Tibial artery (tissue), 4 donors: ENCODE measurements around the gene OTOL1.
"Not testable (repeated sequence)": the region's sequence is repeated elsewhere in the genome, so short reads cannot be mapped to it uniquely, and the experiment has no call there.

Experiments used
- DNase-seq, 2 donors: peaks; one replicate each; pipeline ENCODE4 v3.0.0-alpha.2; 2019
- H3K27ac ChIP-seq, 2 donors: fragments of 200-600 bp; sonication (generic) in 1 of 2; 1 replicate in 1 of 2; 2 replicates in 1 of 2; pipeline ENCODE4 v1.5.1; 2018 to 2019; ENCODE audit warnings: mild to moderate bottlenecking in 1 of 2
- H3K27me3 ChIP-seq, 2 donors: fragments of 200-600 bp; sonication (generic) in 1 of 2; one replicate each; pipeline versions ENCODE4 v1.5.1 to v1.6.0; 2016 to 2019
- H3K36me3 ChIP-seq, 3 donors: fragments of 200-600 bp; sonication (generic) in 2 of 3; one replicate each; pipeline ENCODE4 v1.5.1; 2016 to 2019; ENCODE audit warnings: mild to moderate bottlenecking in 2 of 3
- H3K4me1 ChIP-seq, 4 donors: fragments of 200-600 bp; sonication (generic) in 2 of 4; 1 replicate in 3 of 4; 2 replicates in 1 of 4; pipeline ENCODE4 v1.5.1; 2016 to 2019
- H3K4me3 ChIP-seq, 2 donors: fragments of 200-600 bp; sonication (generic) in 1 of 2; 1 replicate in 1 of 2; 2 replicates in 1 of 2; pipeline ENCODE4 v1.5.1; 2018 to 2019; ENCODE audit warnings: mild to moderate bottlenecking in 2 of 2
- H3K9me3 ChIP-seq, 3 donors: fragments of 200-600 bp; sonication (generic) in 1 of 3; one replicate each; pipeline ENCODE4 v1.5.1; 2016 to 2019
- CTCF ChIP-seq, 2 experiments: fragments of 200-600 bp in 1 of 2; fragments of 450-650 bp in 1 of 2; IDR thresholded peaks; one replicate each; pipeline ENCODE4 v1.5.1; 2017 to 2019; ENCODE audit warnings: antibody characterized with exemption in 2 of 2, mild to moderate bottlenecking in 1 of 2, moderate library complexity in 1 of 2
- intact Hi-C: fragments of 100-400 bp; cut with DNase I; formaldehyde crosslinking; loops from one replicate; pipeline ENCODE4 v1.15.0; 2023; ENCODE audit warnings: low total_unique reads

OTOL1 gene

GRCh38 chr3:161489395-161489794 is 7.2 kb upstream of the OTOL1 start:
- no peak for TF ChIP-seq CTCF (IDR thresholded peaks at IDR 0.05)
- no peak overlapping the region for H3K4me3 ChIP-seq
- intact Hi-C loops: no loop called here
- no peaks in the 10 kb centered on the region for H3K4me1 ChIP-seq
- H3K9me3 ChIP-seq: no peaks in the 10 kb centered on the region
- no peak for DNase-seq
- H3K36me3 ChIP-seq: no peaks in the 10 kb centered on the region
- H3K27me3 ChIP-seq: no peaks in the 10 kb centered on the region
- H3K27ac ChIP-seq: no peak overlapping the region

DNA sequence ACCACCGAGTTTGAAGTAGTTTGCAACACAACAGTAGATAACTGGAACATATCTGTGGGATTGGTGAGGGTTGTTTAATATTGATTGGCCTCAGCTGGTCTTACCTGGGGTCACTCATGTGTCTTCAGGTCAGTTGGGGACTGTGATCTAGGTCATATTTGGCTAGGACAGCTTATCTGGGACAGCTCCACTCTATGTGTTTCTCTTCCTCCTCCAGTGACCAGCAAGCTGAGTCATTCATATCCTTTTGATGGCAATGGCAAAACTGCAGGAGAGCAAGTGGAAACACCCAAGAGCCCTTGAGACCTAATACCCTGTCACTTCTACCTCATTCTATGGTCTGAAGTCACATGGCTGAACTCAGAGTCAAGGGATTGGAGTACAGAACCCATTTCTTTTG is 5.8 kb upstream of the OTOL1 start:
- intact Hi-C loops, H3K36me3 ChIP-seq, H3K27ac ChIP-seq, H3K9me3 ChIP-seq, H3K4me3 ChIP-seq, DNase-seq, H3K27me3 ChIP-seq, H3K4me1 ChIP-seq: not testable (repeated sequence)

- intact Hi-C loops: no loop called here
- H3K27ac ChIP-seq: no peak overlapping the region
- H3K36me3 ChIP-seq: no peaks in the 10 kb centered on the region
- TF ChIP-seq CTCF (IDR thresholded peaks at IDR 0.05): no peak
- DNase-seq: no peak
- H3K9me3 ChIP-seq: peaks cover 0 to 3% (median 0%) of the 10 kb centered on the region in 3 donors
- no peaks in the 10 kb centered on the region for H3K27me3 ChIP-seq
- H3K4me1 ChIP-seq: no peaks in the 10 kb centered on the region
- H3K4me3 ChIP-seq: no peak overlapping the region
These were observed 1.8 kb downstream of the OTOL1 start for GRCh38 chr3:161498259-161498921.

- Histone ChIP-seq H3K9me3 (no peaks in the 10 kb centered on the region), H3K36me3 (no peaks in the 10 kb centered on the region), H3K27ac (no peak overlapping the region), H3K4me3 (no peak overlapping the region), H3K4me1 (no peaks in the 10 kb centered on the region), H3K27me3 (no peaks in the 10 kb centered on the region)
- no peak for DNase-seq
- intact Hi-C loops: no loop called here
- no peak for TF ChIP-seq CTCF (IDR thresholded peaks at IDR 0.05)
These were observed 3.6 kb downstream of the OTOL1 start for GRCh38 chr3:161500068-161500796.

DNA sequence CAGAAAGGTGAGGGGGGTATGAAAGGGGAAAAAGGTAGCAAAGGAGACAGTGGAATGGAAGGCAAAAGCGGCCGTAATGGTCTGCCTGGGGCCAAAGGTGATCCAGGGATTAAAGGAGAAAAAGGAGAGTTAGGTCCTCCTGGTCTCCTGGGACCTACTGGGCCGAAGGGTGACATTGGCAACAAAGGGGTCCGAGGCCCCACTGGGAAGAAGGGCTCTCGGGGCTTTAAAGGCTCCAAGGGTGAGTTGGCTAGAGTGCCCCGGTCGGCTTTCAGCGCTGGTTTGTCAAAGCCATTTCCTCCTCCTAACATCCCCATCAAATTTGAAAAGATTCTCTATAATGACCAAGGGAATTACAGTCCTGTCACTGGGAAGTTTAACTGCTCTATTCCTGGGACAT is 6.7 kb downstream of the OTOL1 start:
- no peak for TF ChIP-seq CTCF (IDR thresholded peaks at IDR 0.05)

GRCh38 chr3:161508852-161509477 is 12.4 kb downstream of the OTOL1 start:
- H3K9me3 ChIP-seq: no peaks in the 10 kb centered on the region
- TF ChIP-seq CTCF (IDR thresholded peaks at IDR 0.05): no peak
- H3K27ac ChIP-seq: no peak overlapping the region
- no peaks in the 10 kb centered on the region for H3K27me3 ChIP-seq
- no peak overlapping the region for H3K4me3 ChIP-seq
- no peaks in the 10 kb centered on the region for H3K36me3 ChIP-seq
- intact Hi-C loops: no loop called here
- H3K4me1 ChIP-seq: no peaks in the 10 kb centered on the region
- no peak for DNase-seq

More for the DNA sequence above, 6.7 kb downstream of the OTOL1 start:
- Histone ChIP-seq H3K27me3 (no peaks in the 10 kb centered on the region), H3K9me3 (no peaks in the 10 kb centered on the region), H3K4me3 (no peak overlapping the region), H3K27ac (no peak overlapping the region), H3K4me1 (no peaks in the 10 kb centered on the region), H3K36me3 (no peaks in the 10 kb centered on the region)
- intact Hi-C loops: no loop called here
- no peak for DNase-seq
